ENCODE data around the gene RPLP2. TPM values are rescaled to one million over a fixed set of nuclear protein-coding genes. Genes with fewer than 3 reads are reported as not detected.

Gene RPLP2
- total RNA-seq, 3 donors from 2014 or later (not counting 1 experiment from before 2014, with no cell fraction given), result 1,482 to 1,846 (median 1,534) TPM

DNA sequence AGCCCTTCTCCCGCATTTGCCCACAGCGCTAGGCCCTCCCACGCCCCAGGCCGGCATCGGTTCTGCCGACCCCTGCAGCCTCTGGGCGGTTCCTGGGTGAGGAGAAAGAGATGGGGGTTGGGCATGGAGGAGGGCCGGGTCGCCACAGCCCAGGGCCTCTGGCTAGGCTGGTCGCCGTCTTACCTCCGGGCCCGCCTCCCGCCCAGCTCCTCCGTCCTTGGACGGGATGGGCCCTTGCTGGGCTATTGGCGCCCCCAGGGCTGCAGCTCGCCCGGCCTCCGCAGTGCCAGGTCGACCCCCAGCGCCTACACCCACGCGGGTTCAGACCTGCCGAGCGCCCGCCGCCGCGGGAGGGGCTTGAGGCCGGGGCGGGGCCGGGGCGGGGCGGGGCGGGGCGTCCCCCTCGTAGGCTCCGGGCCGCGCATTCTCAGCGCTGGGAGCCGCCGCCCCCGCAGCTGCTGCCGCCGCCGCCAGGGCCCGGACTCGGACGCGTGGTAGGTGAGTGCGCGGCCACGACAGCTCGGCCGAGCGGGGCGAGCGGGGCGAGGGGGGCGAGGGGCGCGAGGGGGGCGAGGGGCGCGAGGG is 22.9 kb downstream of the RPLP2 start, which contains the start of gene CD151:
TSS of gene CD151 (plus strand) at position 424 of the 585 bp plus-strand sequence. CDS start 3,118 bp downstream, outside the sequence.
- DNase-seq, result peak in 1 of 2 donors; percentile 76
- Histone ChIP-seq H3K36me3 (ENCODE audit: control insufficient read depth, insufficient read depth, low read length) (no peaks in the 10 kb centered on the region), H3K4me1 (ENCODE audit: control insufficient read depth, insufficient read depth, low read length) (peaks cover 83% of the 10 kb centered on the region), H3K4me3 (ENCODE audit: low read length) (peak within 1 kb of the TSS; percentile 23), H3K27me3 (ENCODE audit: control insufficient read depth, insufficient read depth, low read length) (peaks cover 19% of the 10 kb centered on the region), H3K27ac (ENCODE audit: low read length) (no peak within 1 kb of the TSS), H3K9me3 (ENCODE audit: control insufficient read depth, insufficient read depth, low read length) (no peaks in the 10 kb centered on the region)
- H3K9me3 Mint-ChIP-seq, result no peaks in the 10 kb centered on the region
- ATAC-seq, result peak; percentile 54 to 72 (median 60)
- peak within 1 kb of the TSS in 1 of 2 donors; percentile 48 for H3K27ac Mint-ChIP-seq
- H3K36me3 Mint-ChIP-seq, result no peaks in the 10 kb centered on the region
- TF ChIP-seq, protein P1, sequence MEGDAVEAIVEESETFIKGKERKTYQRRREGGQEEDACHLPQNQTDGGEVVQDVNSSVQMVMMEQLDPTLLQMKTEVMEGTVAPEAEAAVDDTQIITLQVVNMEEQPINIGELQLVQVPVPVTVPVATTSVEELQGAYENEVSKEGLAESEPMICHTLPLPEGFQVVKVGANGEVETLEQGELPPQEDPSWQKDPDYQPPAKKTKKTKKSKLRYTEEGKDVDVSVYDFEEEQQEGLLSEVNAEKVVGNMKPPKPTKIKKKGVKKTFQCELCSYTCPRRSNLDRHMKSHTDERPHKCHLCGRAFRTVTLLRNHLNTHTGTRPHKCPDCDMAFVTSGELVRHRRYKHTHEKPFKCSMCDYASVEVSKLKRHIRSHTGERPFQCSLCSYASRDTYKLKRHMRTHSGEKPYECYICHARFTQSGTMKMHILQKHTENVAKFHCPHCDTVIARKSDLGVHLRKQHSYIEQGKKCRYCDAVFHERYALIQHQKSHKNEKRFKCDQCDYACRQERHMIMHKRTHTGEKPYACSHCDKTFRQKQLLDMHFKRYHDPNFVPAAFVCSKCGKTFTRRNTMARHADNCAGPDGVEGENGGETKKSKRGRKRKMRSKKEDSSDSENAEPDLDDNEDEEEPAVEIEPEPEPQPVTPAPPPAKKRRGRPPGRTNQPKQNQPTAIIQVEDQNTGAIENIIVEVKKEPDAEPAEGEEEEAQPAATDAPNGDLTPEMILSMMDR (IDR thresholded peaks at IDR 0.05), result no peak
- H3K4me3 Mint-ChIP-seq, result peak within 1 kb of the TSS; percentile 81
- H3K27me3 Mint-ChIP-seq (ENCODE audit: low read depth in 2 of 2), result peaks cover 8 to 32% of the 10 kb centered on the region in 2 donors
- H3K4me1 Mint-ChIP-seq, result peaks cover 4 to 41% of the 10 kb centered on the region in 2 donors
- WGBS (ENCODE audit: insufficient coverage), result 3% methylated on average over 67 of the region's 67 CpGs
- intact Hi-C loops (cut with micrococcal nuclease), result no loop called here

DNA sequence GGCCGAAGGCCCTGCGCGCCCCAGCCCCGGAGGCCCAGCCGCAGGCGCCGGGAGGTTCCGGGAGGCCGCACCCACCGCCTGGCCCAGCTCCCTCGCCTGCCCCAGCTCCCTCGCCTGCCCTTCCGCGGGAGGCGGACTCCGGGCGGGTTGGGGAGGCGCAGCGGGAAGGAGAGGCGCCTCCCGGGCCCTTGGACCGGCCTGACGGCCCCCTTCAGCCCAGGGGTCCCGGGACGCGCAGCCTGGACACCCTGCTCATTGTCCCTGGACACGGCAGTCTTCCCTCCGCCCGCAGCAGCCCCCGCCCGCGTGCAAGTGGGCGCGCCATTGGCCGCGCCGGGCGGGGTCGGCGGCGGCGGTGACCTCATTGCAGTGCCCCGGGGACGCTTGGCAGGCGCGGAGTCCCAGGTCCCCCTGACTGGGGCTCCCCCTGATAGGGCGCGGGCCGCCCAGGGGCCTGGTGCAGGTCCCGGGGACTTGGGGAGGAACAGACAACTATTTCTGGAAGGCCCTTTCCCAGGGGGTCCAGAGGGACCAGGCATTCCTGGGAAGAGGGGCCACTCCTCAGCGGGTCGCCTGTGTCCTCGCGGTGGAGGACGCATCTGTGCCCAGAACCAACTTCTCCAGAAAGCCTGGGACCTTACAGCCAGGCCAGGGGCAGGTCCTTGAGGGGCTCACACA is 23.5 kb downstream of the RPLP2 start:
- H3K36me3 ChIP-seq (ENCODE audit: control insufficient read depth, insufficient read depth, low read length), result peaks cover under 1% of the 10 kb centered on the region

DNA sequence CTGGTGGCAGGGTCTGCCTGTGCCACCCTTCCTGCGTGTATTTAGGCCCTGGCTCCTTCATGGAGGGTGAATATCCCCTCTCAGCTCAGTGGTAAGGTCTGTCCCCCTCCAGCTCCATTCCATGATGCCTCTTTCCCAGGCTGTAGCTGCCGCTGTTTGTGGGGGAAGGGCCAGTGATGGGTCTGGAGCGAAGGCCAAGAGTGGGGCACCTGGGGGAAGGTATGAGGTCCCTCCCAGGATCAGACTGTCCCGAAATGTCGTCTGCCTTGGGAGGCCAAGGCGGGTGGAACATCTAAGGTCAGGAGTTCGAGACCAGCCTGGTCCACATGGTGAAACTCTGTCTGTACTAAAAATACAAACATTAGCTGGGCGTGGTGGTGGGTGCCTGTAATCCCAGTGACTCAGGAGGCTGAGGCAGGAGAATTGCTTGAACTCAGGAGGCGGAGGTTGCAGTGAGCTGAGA is 24.1 kb downstream of the RPLP2 start:
- Mint-ChIP-seq H3K36me3 (no peaks in the 10 kb centered on the region), H3K4me1 (peaks cover 7 to 36% of the 10 kb centered on the region in 2 donors), H3K27ac (peak overlapping the region in 1 of 2 donors; percentile 48), H3K27me3 (ENCODE audit: low read depth in 2 of 2) (peaks cover 8 to 22% of the 10 kb centered on the region in 2 donors), H3K4me3 (peak overlapping the region; percentile 62), H3K9me3 (no peaks in the 10 kb centered on the region)
- Histone ChIP-seq H3K9me3 (ENCODE audit: control insufficient read depth, insufficient read depth, low read length) (no peaks in the 10 kb centered on the region), H3K36me3 (ENCODE audit: control insufficient read depth, insufficient read depth, low read length) (peaks cover 6% of the 10 kb centered on the region), H3K4me1 (ENCODE audit: control insufficient read depth, insufficient read depth, low read length) (peaks cover 83% of the 10 kb centered on the region), H3K4me3 (ENCODE audit: low read length) (peak overlapping the region; percentile 23), H3K27ac (ENCODE audit: low read length) (no peak overlapping the region), H3K27me3 (ENCODE audit: control insufficient read depth, insufficient read depth, low read length) (peaks cover 11% of the 10 kb centered on the region)
- 83% methylated on average over 9 of the region's 9 CpGs for WGBS (ENCODE audit: insufficient coverage)
- DNase-seq (no peak), ATAC-seq (no peak)
- intact Hi-C loops (cut with micrococcal nuclease), result no loop called here
- TF ChIP-seq, protein P1 (IDR thresholded peaks at IDR 0.05), result no peak

More for the DNA sequence above, 23.5 kb downstream of the RPLP2 start:
- Histone ChIP-seq H3K4me3 (ENCODE audit: low read length) (peak overlapping the region; percentile 23), H3K27ac (ENCODE audit: low read length) (no peak overlapping the region), H3K9me3 (ENCODE audit: control insufficient read depth, insufficient read depth, low read length) (no peaks in the 10 kb centered on the region), H3K4me1 (ENCODE audit: control insufficient read depth, insufficient read depth, low read length) (peaks cover 83% of the 10 kb centered on the region), H3K27me3 (ENCODE audit: control insufficient read depth, insufficient read depth, low read length) (peaks cover 17% of the 10 kb centered on the region)
- H3K4me3 Mint-ChIP-seq, result peak overlapping the region; percentile 62
- intact Hi-C loops (cut with micrococcal nuclease), result no loop called here
- no peaks in the 10 kb centered on the region for H3K36me3 Mint-ChIP-seq
- ATAC-seq, result peak; percentile 40 to 60 (median 48)
- H3K9me3 Mint-ChIP-seq, result no peaks in the 10 kb centered on the region
- peaks cover 7 to 40% of the 10 kb centered on the region in 2 donors for H3K4me1 Mint-ChIP-seq
- peak overlapping the region in 1 of 2 donors; percentile 48 for H3K27ac Mint-ChIP-seq
- TF ChIP-seq, protein P1 (IDR thresholded peaks at IDR 0.05), result no peak
- WGBS (ENCODE audit: insufficient coverage), result 2% methylated on average over 55 of the region's 55 CpGs
- H3K27me3 Mint-ChIP-seq (ENCODE audit: low read depth in 2 of 2), result peaks cover 8 to 27% of the 10 kb centered on the region in 2 donors
- peak in 1 of 2 donors; percentile 62 for DNase-seq
